ENCODE results near the gene MOCS2. TPM values are rescaled to one million over a fixed set of nuclear protein-coding genes. Genes with fewer than 3 reads are reported as not detected.

Gene MOCS2
- total RNA-seq, 2 experiments from 2014 or later = 12.1 to 23.2 TPM

DNA sequence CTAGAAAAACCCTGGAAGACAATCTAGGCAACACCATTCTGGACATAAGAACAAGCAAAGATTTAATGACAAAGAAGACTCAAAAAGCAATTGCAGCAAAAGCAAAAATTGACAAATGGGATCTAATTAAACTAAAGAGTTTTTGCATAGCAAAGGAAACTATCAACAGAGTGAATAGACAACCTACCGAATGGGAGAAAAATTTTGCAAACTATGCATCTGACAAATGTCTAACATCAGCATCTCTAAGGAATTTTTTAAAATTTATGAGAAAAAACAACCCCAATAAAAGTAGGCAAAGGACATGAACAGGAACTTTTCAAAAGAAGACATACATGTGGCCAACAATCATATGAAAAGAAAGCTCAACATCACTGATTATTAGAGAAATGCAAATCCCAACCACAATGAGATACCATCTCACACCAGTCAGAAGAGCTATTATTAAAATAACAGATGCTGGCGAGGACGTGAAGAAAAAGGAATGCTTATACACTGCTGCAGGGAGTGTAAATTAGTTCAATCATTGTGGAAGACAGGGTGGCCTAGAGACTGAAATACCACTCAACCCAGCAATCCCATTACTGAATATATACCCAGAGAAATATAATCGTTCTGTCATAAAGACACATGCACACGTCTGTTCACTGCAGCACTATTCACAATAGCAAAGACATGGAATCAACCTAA is 3.8 kb downstream of the MOCS2 start:
- no peak overlapping the region for H3K4me3 ChIP-seq (ENCODE audit: low read depth, low read length, poor library complexity, severe bottlenecking)
- TF ChIP-seq EZH2phosphoT487 (IDR thresholded peaks at IDR 0.05; ENCODE audit: borderline replicate concordance, low read depth, low read length) (no peak), CTCF (conservative IDR thresholded peaks at IDR 0.05; ENCODE audit: low read length) (no peak)
- no peaks in the 10 kb centered on the region for H3K9me3 ChIP-seq (ENCODE audit: low read length)
- no peak overlapping the region for H3K4me2 ChIP-seq (ENCODE audit: low read length)
- H3K9me2 ChIP-seq (ENCODE audit: insufficient read depth, low read length) = no peaks in the 10 kb centered on the region
- peaks cover 10% of the 10 kb centered on the region; the same call in 1 of the 2 replicates for H3K36me3 ChIP-seq (ENCODE audit: insufficient read depth, low read length)
- CTCF ChIA-PET (ENCODE audit: unreplicated experiment) = no interaction called here
- no peaks in the 10 kb centered on the region; the same call in 1 of the 2 replicates for H3K79me2 ChIP-seq (ENCODE audit: insufficient read depth, low read depth, low read length)
- H2AFZ ChIP-seq (ENCODE audit: low read length) = no peak overlapping the region
- POLR2A ChIA-PET = interaction anchor here (0.6 to 0.7 kb wide), 2 partner anchors 9 to 12 kb away, joined by 3 read pairs; no protein-coding TSS in a partner anchor
- intact Hi-C loops (cut with micrococcal nuclease; ENCODE audit: unreplicated experiment) = no loop called here
- peaks cover 16% of the 10 kb centered on the region for H3K4me1 ChIP-seq (ENCODE audit: insufficient read depth, low read length, poor library complexity, severe bottlenecking)
- no peak for DNase-seq (ENCODE audit: low spot score)
- BruUV-seq (replicated peaks) = no TSS peak
- H3K27ac ChIP-seq (ENCODE audit: low read depth, low read length, poor library complexity, severe bottlenecking) = no peak overlapping the region
- no peaks in the 10 kb centered on the region for H4K20me1 ChIP-seq (ENCODE audit: insufficient read depth, low read length)

- H3K36me3 ChIP-seq (ENCODE audit: insufficient read depth, low read length) = peaks cover 40% of the 10 kb centered on the region
- H3K9me2 ChIP-seq (ENCODE audit: insufficient read depth, low read length) = no peaks in the 10 kb centered on the region
- H3K4me2 ChIP-seq (ENCODE audit: low read length) = no peak overlapping the region
- no peaks in the 10 kb centered on the region for H3K9me3 ChIP-seq (ENCODE audit: low read length)
- no TSS peak for BruUV-seq (replicated peaks)
- no peaks in the 10 kb centered on the region for H3K4me1 ChIP-seq (ENCODE audit: insufficient read depth, low read length, poor library complexity, severe bottlenecking)
- ChIA-PET CTCF (ENCODE audit: unreplicated experiment) (no interaction called here), POLR2A (no interaction called here)
- TF ChIP-seq CTCF (conservative IDR thresholded peaks at IDR 0.05; ENCODE audit: low read length) (no peak), EZH2phosphoT487 (IDR thresholded peaks at IDR 0.05; ENCODE audit: borderline replicate concordance, low read depth, low read length) (no peak)
- intact Hi-C loops (cut with micrococcal nuclease; ENCODE audit: unreplicated experiment) = no loop called here
- H3K27ac ChIP-seq (ENCODE audit: low read depth, low read length, poor library complexity, severe bottlenecking) = no peak overlapping the region
- no peaks in the 10 kb centered on the region for H4K20me1 ChIP-seq (ENCODE audit: insufficient read depth, low read length)
- no peak overlapping the region for H3K4me3 ChIP-seq (ENCODE audit: low read depth, low read length, poor library complexity, severe bottlenecking)
- DNase-seq (ENCODE audit: low spot score) = no peak
- no peaks in the 10 kb centered on the region for H3K79me2 ChIP-seq (ENCODE audit: insufficient read depth, low read depth, low read length)
- H2AFZ ChIP-seq (ENCODE audit: low read length) = no peak overlapping the region
Measured at GRCh38 chr5:53100606-53101005, 9.0 kb downstream of the MOCS2 start.

GRCh38 chr5:53099546-53099945 is 10.0 kb downstream of the MOCS2 start:
- intact Hi-C loops (cut with micrococcal nuclease; ENCODE audit: unreplicated experiment) = no loop called here
- ChIA-PET CTCF (ENCODE audit: unreplicated experiment) (no interaction called here), POLR2A (interaction anchor here (0.5 to 1.0 kb wide), 2 partner anchors 10 to 21 kb away, joined by 3 to 6 read pairs; no protein-coding TSS in a partner anchor)
- H3K27ac ChIP-seq (ENCODE audit: low read depth, low read length, poor library complexity, severe bottlenecking) = no peak overlapping the region
- H3K9me2 ChIP-seq (ENCODE audit: insufficient read depth, low read length) = no peaks in the 10 kb centered on the region
- TF ChIP-seq EZH2phosphoT487 (IDR thresholded peaks at IDR 0.05; ENCODE audit: borderline replicate concordance, low read depth, low read length) (no peak), CTCF (conservative IDR thresholded peaks at IDR 0.05; ENCODE audit: low read length) (no peak)
- no peaks in the 10 kb centered on the region for H3K79me2 ChIP-seq (ENCODE audit: insufficient read depth, low read depth, low read length)
- BruUV-seq (replicated peaks) = no TSS peak
- no peak overlapping the region for H2AFZ ChIP-seq (ENCODE audit: low read length)
- H3K36me3 ChIP-seq (ENCODE audit: insufficient read depth, low read length) = peaks cover 40% of the 10 kb centered on the region
- no peaks in the 10 kb centered on the region for H3K4me1 ChIP-seq (ENCODE audit: insufficient read depth, low read length, poor library complexity, severe bottlenecking)
- no peak overlapping the region for H3K4me2 ChIP-seq (ENCODE audit: low read length)
- H4K20me1 ChIP-seq (ENCODE audit: insufficient read depth, low read length) = no peaks in the 10 kb centered on the region
- H3K4me3 ChIP-seq (ENCODE audit: low read depth, low read length, poor library complexity, severe bottlenecking) = no peak overlapping the region
- no peaks in the 10 kb centered on the region for H3K9me3 ChIP-seq (ENCODE audit: low read length)
- no peak for DNase-seq (ENCODE audit: low spot score)
